Panc1 (cell line): ENCODE results near the gene MAPKAP1.

Experiments
- POLR2AphosphoS5 ChIP-seq: IDR thresholded peaks from 2 replicates; pipeline ENCODE4 v1.6.1; 2012; ENCODE audit warnings: mild to moderate bottlenecking, low read depth, low read length, moderate library complexity
- SIN3A ChIP-seq: IDR thresholded peaks from 2 replicates; pipeline ENCODE4 v1.6.1; 2012; ENCODE audit warnings: low read depth, mild to moderate bottlenecking, low read length, moderate library complexity, borderline replicate concordance; ENCODE audit not compliant: insufficient read depth
- TF ChIP-seq, protein P1 (sequence below): fragments of 450-650 bp; IDR thresholded peaks from 2 replicates; pipeline ENCODE4 v1.5.1; 2017; ENCODE audit warnings: mild to moderate bottlenecking

DNA sequence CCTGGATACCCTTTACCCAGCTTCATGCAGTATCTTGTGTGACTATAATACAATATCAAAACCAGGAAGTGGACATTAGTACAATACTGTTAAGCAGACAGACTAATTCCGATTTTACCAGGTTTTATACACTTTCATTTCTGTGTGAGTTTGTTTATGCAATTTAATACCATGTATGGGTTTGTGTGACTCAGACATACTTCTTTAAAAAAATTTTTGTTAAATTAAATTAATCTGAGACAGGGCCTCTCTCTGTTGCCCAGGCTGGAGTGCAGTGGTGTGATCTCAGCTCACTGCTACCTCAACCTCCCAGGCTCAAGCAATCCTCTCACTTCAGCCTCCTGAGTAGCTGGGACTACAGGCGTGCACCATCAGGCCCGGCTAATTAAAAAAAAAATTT, 288.6 kb downstream of the MAPKAP1 start:
- no peak for TF ChIP-seq POLR2AphosphoS5
- TF ChIP-seq, protein P1, sequence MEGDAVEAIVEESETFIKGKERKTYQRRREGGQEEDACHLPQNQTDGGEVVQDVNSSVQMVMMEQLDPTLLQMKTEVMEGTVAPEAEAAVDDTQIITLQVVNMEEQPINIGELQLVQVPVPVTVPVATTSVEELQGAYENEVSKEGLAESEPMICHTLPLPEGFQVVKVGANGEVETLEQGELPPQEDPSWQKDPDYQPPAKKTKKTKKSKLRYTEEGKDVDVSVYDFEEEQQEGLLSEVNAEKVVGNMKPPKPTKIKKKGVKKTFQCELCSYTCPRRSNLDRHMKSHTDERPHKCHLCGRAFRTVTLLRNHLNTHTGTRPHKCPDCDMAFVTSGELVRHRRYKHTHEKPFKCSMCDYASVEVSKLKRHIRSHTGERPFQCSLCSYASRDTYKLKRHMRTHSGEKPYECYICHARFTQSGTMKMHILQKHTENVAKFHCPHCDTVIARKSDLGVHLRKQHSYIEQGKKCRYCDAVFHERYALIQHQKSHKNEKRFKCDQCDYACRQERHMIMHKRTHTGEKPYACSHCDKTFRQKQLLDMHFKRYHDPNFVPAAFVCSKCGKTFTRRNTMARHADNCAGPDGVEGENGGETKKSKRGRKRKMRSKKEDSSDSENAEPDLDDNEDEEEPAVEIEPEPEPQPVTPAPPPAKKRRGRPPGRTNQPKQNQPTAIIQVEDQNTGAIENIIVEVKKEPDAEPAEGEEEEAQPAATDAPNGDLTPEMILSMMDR, result no peak
- TF ChIP-seq SIN3A, result no peak
